OCI-LY1 (cell line): ENCODE measurements around the gene LIF.

ENCODE experiments used
- H2AFZ ChIP-seq: fragments of 200-600 bp; sonication (generic), shearing (Covaris generic); 2 replicates; pipeline ENCODE4 v1.6.0; 2014; ENCODE audit warnings: antibody characterized with exemption, mild to moderate bottlenecking, low read length
- H3F3A ChIP-seq: fragments of 200-600 bp; sonication (generic), shearing (Covaris generic); 2 replicates; pipeline ENCODE4 v1.6.0; 2014; ENCODE audit warnings: mild to moderate bottlenecking, antibody characterized with exemption, low read length, moderate library complexity; ENCODE audit not compliant: insufficient read depth
- H3K27ac ChIP-seq: fragments of 200-600 bp; sonication (generic); 2 replicates; pipeline ENCODE4 v1.5.1; 2014; ENCODE audit warnings: low read length, mixed run types, mild to moderate bottlenecking, low read depth; ENCODE audit not compliant: poor library complexity, severe bottlenecking
- H3K27me3 ChIP-seq: fragments of 200-600 bp; sonication (generic); 2 replicates; pipeline ENCODE4 v1.6.0; 2014; ENCODE audit warnings: antibody characterized with exemption, mild to moderate bottlenecking, low read length, moderate library complexity; ENCODE audit not compliant: insufficient read depth
- H3K36me3 ChIP-seq: fragments of 200-600 bp; sonication (generic); 2 replicates; pipeline ENCODE4 v1.6.1; 2014; ENCODE audit warnings: mild to moderate bottlenecking, antibody characterized with exemption, low read length, moderate library complexity, mixed read lengths; ENCODE audit not compliant: insufficient read depth
- H3K4me1 ChIP-seq: fragments of 200-600 bp; sonication (generic); 2 replicates; pipeline ENCODE4 v1.5.1; 2014; ENCODE audit warnings: mild to moderate bottlenecking, low read length, moderate library complexity; ENCODE audit not compliant: insufficient read depth, severe bottlenecking
- H3K4me2 ChIP-seq: fragments of 200-600 bp; sonication (generic), shearing (Covaris generic); 2 replicates; pipeline ENCODE4 v1.6.1; 2014; ENCODE audit warnings: low read length
- H3K4me3 ChIP-seq: fragments of 200-600 bp; sonication (generic); 2 replicates; pipeline ENCODE4 v1.5.1; 2014; ENCODE audit warnings: low read length, low read depth, mild to moderate bottlenecking, mixed read lengths; ENCODE audit not compliant: poor library complexity, severe bottlenecking
- H3K79me2 ChIP-seq: fragments of 200-600 bp; shearing (Covaris generic); 2 replicates; pipeline ENCODE4 v1.6.1; 2016; ENCODE audit warnings: mixed run types, low read length, mixed read lengths; ENCODE audit not compliant: insufficient read depth
- H3K9ac ChIP-seq: fragments of 200-600 bp; sonication (generic), shearing (Covaris generic); 2 replicates; pipeline ENCODE4 v1.6.1; 2014; ENCODE audit warnings: mild to moderate bottlenecking, low read length, mixed read lengths
- H3K9me2 ChIP-seq: fragments of 200-600 bp; sonication (generic), shearing (Covaris generic); 2 replicates; pipeline ENCODE4 v1.6.1; 2014; ENCODE audit warnings: low read depth, mild to moderate bottlenecking, low read length, mixed read lengths
- H3K9me3 ChIP-seq: fragments of 200-600 bp; shearing (Covaris generic); 2 replicates; pipeline ENCODE4 v1.6.1; 2014; ENCODE audit warnings: low read length, mixed read lengths
- H4K20me1 ChIP-seq: fragments of 200-600 bp; sonication (generic), shearing (Covaris generic); 2 replicates; pipeline ENCODE4 v1.6.0; 2016; ENCODE audit warnings: mild to moderate bottlenecking, low read length; ENCODE audit not compliant: insufficient read depth
- EZH2 ChIP-seq: fragments of 200-600 bp; sonication (generic), shearing (Covaris generic); IDR thresholded peaks from 2 replicates; pipeline ENCODE4 v1.8.0; 2017; ENCODE audit warnings: borderline replicate concordance, mixed run types, mild to moderate bottlenecking, antibody characterized with exemption, low read length, moderate library complexity, mixed read lengths
- TF ChIP-seq, protein P1 (sequence below): fragments of 200-600 bp; sonication (generic), shearing (Covaris generic); IDR thresholded peaks from 2 replicates; pipeline ENCODE4 v1.5.1; 2017; ENCODE audit warnings: mild to moderate bottlenecking, antibody characterized with exemption, low read length, moderate library complexity, mixed read lengths

LIF gene

DNA sequence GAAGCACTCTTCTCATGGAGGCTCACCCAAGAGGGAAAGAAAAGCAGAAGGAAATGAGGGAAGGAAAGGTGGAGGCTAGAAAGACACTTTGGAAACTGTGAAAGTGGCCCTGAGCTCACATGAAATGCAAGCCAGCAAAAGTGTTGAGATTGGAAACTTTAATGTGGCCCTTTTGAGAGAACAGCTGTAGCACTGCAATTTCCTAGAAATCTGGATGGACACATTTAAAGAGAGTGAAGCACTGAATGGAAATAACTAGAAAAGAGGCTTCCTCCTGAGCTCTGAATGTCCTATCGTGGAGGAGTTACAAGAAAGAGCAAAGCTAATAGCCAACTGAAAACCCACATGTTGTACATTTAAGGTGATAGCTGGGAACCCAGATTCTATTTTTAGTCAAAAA, 56.0 kb downstream of the LIF start:
- Histone ChIP-seq H3K4me1 (no peaks in the 10 kb centered on the region), H3F3A (no peaks in the 10 kb centered on the region), H3K4me3 (no peak overlapping the region), H3K36me3 (no peaks in the 10 kb centered on the region), H3K4me2 (no peak overlapping the region), H3K27ac (no peak overlapping the region), H3K9ac (no peak overlapping the region), H3K9me2 (no peaks in the 10 kb centered on the region), H3K9me3 (no peaks in the 10 kb centered on the region), H4K20me1 (no peaks in the 10 kb centered on the region), H3K79me2 (no peaks in the 10 kb centered on the region), H3K27me3 (no peaks in the 10 kb centered on the region), H2AFZ (no peak overlapping the region)
- TF ChIP-seq EZH2, result no peak
- TF ChIP-seq, protein P1, sequence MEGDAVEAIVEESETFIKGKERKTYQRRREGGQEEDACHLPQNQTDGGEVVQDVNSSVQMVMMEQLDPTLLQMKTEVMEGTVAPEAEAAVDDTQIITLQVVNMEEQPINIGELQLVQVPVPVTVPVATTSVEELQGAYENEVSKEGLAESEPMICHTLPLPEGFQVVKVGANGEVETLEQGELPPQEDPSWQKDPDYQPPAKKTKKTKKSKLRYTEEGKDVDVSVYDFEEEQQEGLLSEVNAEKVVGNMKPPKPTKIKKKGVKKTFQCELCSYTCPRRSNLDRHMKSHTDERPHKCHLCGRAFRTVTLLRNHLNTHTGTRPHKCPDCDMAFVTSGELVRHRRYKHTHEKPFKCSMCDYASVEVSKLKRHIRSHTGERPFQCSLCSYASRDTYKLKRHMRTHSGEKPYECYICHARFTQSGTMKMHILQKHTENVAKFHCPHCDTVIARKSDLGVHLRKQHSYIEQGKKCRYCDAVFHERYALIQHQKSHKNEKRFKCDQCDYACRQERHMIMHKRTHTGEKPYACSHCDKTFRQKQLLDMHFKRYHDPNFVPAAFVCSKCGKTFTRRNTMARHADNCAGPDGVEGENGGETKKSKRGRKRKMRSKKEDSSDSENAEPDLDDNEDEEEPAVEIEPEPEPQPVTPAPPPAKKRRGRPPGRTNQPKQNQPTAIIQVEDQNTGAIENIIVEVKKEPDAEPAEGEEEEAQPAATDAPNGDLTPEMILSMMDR, result no peak
